ENCODE measurements around the gene PLAAT3.
"Not testable (repeated sequence)": the region's sequence is repeated elsewhere in the genome, so short reads cannot be mapped to it uniquely, and the experiment has no call there.

The PLAAT3 gene

DNA sequence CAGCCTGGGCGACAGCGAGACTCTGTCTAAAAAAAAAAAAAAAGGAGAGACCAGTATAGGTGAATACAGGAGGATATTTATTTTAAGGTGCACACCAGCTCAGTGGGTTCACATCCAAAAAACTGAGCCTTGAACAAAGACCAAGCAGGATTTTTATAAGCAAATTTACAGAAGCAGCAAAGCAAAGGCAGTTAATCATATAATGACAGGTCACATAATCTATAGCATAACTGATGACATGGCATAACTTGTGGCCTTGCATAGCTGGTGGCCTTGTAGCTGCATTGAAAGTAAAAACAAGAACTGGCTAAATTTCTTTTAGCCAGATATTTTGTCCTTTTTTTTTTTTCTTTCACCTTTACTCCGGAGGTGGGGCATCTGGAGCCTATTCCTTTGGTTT is 2.7 kb upstream of the PLAAT3 start:
- Mint-ChIP-seq H3K27me3 (no peaks in the 10 kb centered on the region), H3K36me3 (no peaks in the 10 kb centered on the region)

DNA sequence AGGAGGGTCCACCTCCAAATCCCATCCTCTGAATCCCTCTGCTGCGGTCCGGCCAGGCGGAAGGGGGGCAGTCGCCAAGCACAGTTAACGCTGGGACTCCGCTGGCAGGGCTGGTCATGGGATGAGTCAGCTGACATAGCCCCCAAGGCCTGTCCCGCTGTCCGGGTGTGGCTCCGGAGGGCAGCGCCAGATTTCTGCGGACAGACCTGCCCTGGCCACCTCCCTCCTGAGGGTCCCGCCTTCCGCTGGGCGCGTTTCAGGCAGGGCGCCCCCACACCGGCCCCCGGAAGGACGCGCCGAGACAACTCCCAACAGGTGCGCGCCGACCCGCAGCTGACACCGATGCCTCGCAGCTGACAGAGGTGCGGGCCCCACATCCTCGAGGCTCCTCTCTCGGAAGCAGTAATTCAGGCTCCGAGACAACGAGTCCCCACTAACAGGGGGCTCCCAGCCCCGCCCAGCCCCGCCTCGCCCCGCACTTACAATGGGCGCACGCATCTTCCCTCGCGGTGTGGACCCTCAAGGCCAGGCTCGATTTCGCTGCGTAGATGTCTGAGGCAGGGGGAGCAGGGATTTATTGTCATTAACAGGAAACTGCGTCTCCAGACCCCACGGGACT is 607 bp downstream of the PLAAT3 start:
- no peaks in the 10 kb centered on the region for H3K27me3 Mint-ChIP-seq
- H3K9me3 Mint-ChIP-seq: no peaks in the 10 kb centered on the region
- peak overlapping the region; percentile 65 for H3K27ac Mint-ChIP-seq
- peaks cover 36% of the 10 kb centered on the region for H3K4me1 Mint-ChIP-seq
- peak overlapping the region; percentile 87 for H3K4me3 Mint-ChIP-seq
- ATAC-seq: peak; percentile 47
- H3K36me3 Mint-ChIP-seq: no peaks in the 10 kb centered on the region

More for the DNA sequence above, 2.7 kb upstream of the PLAAT3 start:
- Mint-ChIP-seq H3K4me1 (peaks cover 22% of the 10 kb centered on the region), H3K27ac (no peak overlapping the region), H3K4me3 (no peak overlapping the region), H3K9me3 (no peaks in the 10 kb centered on the region)
- no peak for ATAC-seq

DNA sequence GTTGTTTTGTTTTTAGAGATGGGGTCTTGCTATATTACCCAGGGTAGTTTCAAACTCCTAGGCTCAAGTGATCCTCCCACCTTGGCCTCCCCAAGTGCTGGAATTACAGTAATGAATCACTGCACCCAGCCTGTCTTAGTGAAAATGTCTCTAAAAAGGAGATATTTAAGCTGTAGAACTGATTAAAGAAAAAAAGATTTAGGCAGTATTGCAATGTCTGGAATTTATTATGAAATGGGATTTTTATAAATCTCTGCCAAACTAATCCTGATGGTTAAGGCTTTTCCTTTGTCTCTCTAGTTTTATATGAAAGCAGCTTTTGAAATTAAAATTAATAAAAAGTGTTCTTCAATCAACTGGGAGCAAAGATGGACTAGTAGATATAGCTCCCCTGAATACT is 2.1 kb downstream of the PLAAT3 start:
- no peak for ATAC-seq
- H3K36me3 Mint-ChIP-seq: no peaks in the 10 kb centered on the region
- H3K4me1 Mint-ChIP-seq: peaks cover 41% of the 10 kb centered on the region
- no peaks in the 10 kb centered on the region for H3K27me3 Mint-ChIP-seq
- H3K9me3 Mint-ChIP-seq: no peaks in the 10 kb centered on the region
- H3K27ac Mint-ChIP-seq: no peak overlapping the region
- H3K4me3 Mint-ChIP-seq: no peak overlapping the region

DNA sequence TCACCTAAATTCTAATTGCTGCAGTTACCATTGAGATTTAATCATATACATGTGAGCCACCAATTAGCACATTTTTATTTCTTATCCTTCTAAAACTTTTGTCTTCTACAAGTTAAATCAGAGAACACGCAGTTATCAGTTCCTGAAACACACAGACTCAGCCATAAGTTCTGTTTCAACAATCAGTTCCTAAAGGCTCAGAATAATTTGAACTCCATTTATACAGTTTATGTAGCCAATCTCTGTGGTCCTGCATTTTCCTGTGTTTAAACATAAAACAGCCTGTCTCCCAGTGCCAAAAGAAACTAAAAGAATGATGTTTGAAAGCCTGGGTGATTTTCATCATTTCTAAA is 2.9 kb downstream of the PLAAT3 start:
- peaks cover 41% of the 10 kb centered on the region for H3K4me1 Mint-ChIP-seq

DNA sequence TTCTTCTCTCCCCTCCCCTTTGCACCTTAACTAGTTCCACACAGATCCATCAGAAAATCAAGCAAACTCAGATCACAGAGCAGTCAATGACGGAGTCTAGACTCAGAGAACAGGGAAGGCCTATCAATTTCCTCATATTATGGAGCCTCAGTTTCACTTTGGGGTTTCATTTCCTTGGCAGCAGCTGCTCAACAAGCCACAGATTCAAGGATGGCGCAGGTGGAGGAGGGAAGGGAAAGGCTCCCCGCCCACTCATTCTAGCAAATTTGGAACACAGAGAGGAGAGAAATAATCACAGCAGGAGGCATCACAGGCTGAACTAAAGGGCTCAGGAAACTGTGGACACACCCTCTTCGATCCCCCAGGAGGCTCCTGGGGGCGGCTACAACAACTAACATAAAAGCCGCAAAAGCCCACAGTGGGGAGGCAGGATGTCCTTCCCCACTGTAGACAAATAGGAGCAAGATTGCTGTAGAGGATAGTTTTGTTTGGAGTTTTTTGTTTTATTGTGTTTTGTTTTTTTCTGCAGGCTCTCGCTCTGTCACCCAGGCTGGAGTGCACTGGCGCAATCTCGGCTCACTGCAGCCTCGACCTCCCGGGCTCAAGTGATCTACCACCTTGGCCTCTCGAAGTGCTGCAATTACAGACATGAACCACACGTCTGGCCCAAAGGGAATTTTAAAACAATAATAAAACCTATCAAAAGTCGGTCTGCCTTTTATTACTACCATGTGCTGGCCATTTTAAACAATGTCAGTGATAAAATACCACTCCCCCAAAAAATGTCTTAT is 3.4 kb downstream of the PLAAT3 start:
- no peaks in the 10 kb centered on the region for H3K9me3 Mint-ChIP-seq
- H3K4me1 Mint-ChIP-seq: peaks cover 41% of the 10 kb centered on the region
- H3K27me3 Mint-ChIP-seq: peaks cover 9% of the 10 kb centered on the region
- no peak for ATAC-seq
- H3K4me3 Mint-ChIP-seq: no peak overlapping the region
- no peak overlapping the region for H3K27ac Mint-ChIP-seq
- no peaks in the 10 kb centered on the region for H3K36me3 Mint-ChIP-seq

More for the DNA sequence above, 2.9 kb downstream of the PLAAT3 start:
- Mint-ChIP-seq H3K27me3 (peaks cover 5% of the 10 kb centered on the region), H3K27ac (no peak overlapping the region), H3K36me3 (no peaks in the 10 kb centered on the region), H3K4me3 (no peak overlapping the region), H3K9me3 (no peaks in the 10 kb centered on the region)
- ATAC-seq: no peak

DNA sequence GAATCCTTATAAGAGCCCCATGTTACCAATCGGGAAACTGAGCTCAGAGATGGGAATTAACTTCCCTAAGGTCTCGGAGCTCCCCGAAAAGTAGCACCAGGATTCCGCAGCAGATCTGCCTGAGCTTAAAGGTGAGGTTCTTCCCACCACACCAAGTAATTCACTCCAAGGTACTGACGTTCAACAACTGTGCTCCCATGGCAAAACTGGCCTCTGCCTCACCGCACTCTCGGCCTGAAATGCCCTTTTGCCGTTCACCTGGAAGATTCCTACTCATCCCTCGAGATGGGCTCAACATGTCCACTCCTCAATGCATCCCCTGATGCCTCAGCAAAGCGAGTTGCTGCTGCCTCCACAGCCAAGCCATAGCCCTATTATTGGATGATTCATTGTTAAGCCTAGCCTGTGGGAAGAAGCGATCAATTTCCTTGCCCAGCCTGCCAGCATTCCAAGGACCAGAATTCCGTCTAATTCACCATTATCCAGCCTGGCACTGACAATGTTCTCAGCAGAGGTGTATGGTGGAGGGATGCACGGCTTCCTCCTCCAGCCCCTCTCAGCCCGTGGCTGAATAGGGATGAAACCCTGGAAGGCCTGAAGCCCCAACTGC is 4.2 kb downstream of the PLAAT3 start:
- Mint-ChIP-seq H3K9me3 (no peaks in the 10 kb centered on the region), H3K27ac (peak overlapping the region; percentile 22), H3K36me3 (no peaks in the 10 kb centered on the region), H3K4me1 (peaks cover 41% of the 10 kb centered on the region), H3K4me3 (no peak overlapping the region), H3K27me3 (peaks cover 9% of the 10 kb centered on the region)
- ATAC-seq: no peak

DNA sequence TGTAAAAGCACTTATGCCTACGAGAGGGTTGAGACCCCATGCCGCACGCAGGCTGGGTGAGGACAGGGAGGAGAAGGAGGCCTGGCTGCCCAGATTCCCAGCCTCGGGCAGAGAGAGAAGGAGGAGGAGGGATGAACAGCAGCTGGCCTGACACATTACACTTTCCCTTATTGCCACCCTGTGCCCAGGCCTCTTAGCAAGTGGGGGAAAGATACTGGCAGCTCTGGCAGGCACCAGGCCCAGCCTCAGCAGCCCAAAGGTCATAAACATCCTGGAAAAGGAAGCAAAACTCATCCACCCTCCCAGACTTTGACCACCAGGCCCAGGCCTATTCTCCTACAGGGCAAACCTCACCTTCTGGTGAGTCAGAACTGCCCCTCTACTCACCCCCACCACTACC is 4.7 kb downstream of the PLAAT3 start:
- peaks cover 39% of the 10 kb centered on the region for H3K4me1 Mint-ChIP-seq
- no peaks in the 10 kb centered on the region for H3K9me3 Mint-ChIP-seq
- no peak overlapping the region for H3K4me3 Mint-ChIP-seq
- H3K27me3 Mint-ChIP-seq: peaks cover 9% of the 10 kb centered on the region
- H3K36me3 Mint-ChIP-seq: no peaks in the 10 kb centered on the region
- ATAC-seq: peak; percentile 41
- H3K27ac Mint-ChIP-seq: peak overlapping the region; percentile 22

DNA sequence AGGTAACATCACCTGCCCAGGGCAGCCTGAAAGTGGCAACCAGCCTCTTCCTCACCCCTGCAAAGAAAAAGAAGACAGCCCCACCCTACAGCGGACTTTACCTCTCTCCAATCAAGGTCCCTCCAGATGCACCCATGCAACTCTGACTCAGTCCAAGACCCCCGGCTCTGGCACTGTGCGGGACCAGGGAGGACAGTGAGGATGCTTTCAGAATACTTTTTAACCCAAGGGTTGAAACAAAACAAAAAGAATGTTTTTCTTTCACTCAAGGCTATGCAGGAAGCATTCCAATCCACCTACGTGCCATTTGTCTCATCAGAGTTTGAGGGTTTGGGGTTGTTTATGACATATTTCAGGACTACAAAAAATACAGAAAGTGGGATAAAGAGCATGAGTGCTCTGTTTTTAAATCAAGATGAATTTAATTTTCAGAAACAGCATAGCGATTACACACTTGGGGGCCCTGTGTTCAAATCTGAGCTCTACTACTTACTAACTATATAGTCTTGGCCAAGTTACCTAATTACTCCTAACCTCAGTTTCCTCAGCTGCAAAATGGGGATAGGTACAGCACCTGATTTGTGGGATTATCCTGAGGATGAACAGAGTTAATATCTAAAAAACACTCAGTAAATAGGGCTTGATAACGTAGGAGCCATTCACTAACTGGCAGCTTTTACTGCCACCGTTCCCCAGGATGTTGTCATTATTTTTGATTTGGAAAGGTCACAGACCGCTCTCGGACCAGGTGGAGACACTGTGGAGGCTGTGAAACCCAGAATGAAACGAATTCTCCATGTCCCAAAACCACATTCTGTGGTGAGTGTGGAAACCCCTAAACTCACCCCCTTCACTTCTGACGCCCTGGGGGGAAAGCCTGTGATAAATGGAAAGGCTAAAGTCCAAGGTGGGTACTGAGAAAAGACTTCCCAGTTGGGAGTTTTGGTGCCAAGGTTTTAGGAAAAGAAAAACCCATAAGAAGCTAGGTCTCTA is 5.6 kb downstream of the PLAAT3 start:
- H3K4me1 Mint-ChIP-seq: peaks cover 30% of the 10 kb centered on the region
- peak; percentile 61 for ATAC-seq
- no peaks in the 10 kb centered on the region for H3K9me3 Mint-ChIP-seq
- H3K27ac Mint-ChIP-seq: peak overlapping the region; percentile 22
- H3K4me3 Mint-ChIP-seq: no peak overlapping the region
- no peaks in the 10 kb centered on the region for H3K36me3 Mint-ChIP-seq
- peaks cover 9% of the 10 kb centered on the region for H3K27me3 Mint-ChIP-seq

DNA sequence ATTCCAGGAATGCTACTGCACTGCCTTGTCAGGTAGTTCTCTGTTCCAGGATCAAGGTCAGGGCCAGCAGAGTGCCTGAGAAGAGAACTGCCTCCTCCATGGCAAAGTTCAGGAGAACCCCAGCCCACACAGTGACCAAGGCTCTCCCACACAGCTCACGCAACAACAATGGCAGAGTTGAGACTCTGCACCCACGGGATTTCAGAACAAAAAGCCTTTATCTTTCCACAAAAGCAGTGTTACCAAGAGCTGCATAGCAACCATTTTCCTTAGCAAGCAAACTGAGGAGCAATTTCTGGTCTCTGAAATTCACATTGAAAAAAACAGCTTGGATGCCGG is 11.1 kb downstream of the PLAAT3 start:
- H3K36me3 Mint-ChIP-seq: no peaks in the 10 kb centered on the region
- H3K9me3 Mint-ChIP-seq: no peaks in the 10 kb centered on the region
- H3K27me3 Mint-ChIP-seq: peaks cover 9% of the 10 kb centered on the region
- peaks cover 5% of the 10 kb centered on the region for H3K4me1 Mint-ChIP-seq
- H3K4me3 Mint-ChIP-seq: no peak overlapping the region
- H3K27ac Mint-ChIP-seq: no peak overlapping the region
- ATAC-seq: no peak

DNA sequence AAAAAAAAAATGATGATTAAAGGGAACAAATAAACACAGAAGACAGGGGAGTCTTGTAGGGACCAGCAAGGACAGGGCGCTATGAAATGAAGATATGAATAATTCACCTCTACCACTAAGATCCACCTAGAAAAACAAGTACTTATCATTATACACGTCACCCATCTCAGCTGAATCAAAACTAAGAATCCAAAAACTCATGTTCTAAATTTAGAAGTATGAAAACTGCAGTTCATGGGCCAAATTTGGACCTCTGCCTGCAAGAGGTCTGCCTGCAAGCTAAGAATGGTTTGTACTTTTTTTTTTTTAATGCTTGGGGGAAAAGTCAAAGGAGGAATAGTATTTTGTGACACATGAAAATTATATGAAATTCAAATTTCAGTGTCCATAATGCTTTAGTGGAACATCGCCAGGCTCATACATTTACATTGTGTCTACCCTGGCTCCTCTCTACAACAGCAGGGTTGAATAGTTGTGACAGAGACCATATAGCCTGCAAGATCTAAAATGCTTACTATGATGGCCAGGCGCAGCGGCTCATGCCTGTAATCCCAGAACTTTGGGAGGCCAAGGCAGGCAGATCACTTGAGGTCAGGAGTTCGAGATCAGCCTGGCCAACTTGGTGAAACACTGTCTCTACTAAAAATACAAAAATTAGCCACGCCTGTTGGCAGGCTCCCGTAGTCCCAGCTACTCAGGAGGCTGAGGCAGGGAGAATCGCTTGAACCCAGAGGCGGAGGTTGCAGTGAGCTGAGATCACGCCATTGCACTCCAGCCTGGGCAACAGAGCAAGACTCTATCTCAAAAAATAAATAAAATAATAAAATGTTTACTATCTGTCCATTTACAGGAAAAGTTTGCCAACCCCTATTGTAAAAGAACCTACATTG is 11.7 kb downstream of the PLAAT3 start:
- H3K4me1 Mint-ChIP-seq, ATAC-seq, H3K4me3 Mint-ChIP-seq, H3K9me3 Mint-ChIP-seq, H3K36me3 Mint-ChIP-seq, H3K27ac Mint-ChIP-seq, H3K27me3 Mint-ChIP-seq: not testable (repeated sequence)

DNA sequence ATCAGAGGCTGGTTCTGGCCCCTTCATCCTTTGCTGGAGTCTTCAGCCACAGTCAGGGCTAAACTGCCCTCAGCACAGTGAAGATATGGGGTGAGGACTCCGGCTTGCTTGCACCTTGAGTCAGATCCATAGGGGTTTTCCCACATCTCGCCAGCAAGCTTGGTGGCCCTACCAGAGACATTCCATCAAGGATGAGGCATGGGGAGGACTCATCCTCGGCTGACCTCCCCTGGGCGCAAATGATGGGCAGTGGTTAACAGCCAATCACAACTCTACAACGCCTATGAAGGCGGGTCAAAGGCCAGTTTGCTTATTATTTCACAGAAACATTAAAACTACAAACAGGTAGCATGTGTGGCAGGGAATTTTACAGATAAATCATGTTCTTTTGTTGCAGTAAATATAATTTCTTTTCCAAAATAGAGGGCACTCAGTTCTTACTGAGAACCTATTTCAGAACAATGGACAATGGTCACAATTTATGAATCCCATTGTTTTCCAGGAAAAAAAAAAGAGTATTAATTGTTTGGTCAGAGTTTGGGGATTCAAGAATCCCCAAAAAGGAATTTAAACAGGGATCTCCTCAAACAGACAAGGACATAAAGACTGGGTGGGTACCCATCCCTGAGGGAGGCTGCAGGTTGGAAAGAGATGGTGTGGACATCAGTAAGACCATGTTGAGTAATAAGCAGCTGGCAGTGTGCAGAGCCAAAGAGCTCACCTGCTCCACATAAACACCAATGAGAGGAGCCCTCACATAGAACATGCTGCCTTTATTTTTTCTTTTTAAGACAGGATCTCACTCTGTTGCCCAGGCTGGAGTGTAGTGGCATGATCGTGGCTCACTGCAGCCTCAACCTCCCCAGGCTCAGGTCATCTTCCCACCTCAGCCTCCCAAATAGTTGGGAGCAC is 14.8 kb downstream of the PLAAT3 start:
- no peak overlapping the region for H3K4me3 Mint-ChIP-seq
- H3K27ac Mint-ChIP-seq: no peak overlapping the region
- peaks cover 2% of the 10 kb centered on the region for H3K4me1 Mint-ChIP-seq
- H3K27me3 Mint-ChIP-seq: no peaks in the 10 kb centered on the region
- H3K36me3 Mint-ChIP-seq: no peaks in the 10 kb centered on the region
- no peak for ATAC-seq
- no peaks in the 10 kb centered on the region for H3K9me3 Mint-ChIP-seq

DNA sequence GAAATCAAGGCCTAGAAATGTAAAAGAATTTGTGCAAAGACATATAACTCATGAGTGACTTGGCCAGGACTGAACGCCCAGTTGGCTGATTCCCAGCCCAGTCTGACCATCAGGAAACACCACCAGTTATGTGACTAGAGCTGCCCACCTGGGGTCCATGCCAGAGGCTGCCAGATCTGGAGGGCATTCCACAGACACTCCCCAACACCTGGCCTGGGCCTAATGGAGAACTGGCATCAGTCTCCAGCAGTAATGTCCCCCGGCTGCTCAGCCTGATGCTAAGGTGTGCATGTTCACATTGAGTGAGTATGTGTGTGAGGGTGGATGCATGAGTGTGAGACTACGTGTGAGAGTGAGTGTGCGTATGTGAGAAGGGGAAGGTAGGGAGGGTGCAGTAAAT is 15.7 kb downstream of the PLAAT3 start:
- H3K27me3 Mint-ChIP-seq: no peaks in the 10 kb centered on the region
- peak; percentile 43 for ATAC-seq
- H3K36me3 Mint-ChIP-seq: no peaks in the 10 kb centered on the region
- H3K4me1 Mint-ChIP-seq: peaks cover 8% of the 10 kb centered on the region
- H3K27ac Mint-ChIP-seq: no peak overlapping the region
- no peaks in the 10 kb centered on the region for H3K9me3 Mint-ChIP-seq
- H3K4me3 Mint-ChIP-seq: no peak overlapping the region

DNA sequence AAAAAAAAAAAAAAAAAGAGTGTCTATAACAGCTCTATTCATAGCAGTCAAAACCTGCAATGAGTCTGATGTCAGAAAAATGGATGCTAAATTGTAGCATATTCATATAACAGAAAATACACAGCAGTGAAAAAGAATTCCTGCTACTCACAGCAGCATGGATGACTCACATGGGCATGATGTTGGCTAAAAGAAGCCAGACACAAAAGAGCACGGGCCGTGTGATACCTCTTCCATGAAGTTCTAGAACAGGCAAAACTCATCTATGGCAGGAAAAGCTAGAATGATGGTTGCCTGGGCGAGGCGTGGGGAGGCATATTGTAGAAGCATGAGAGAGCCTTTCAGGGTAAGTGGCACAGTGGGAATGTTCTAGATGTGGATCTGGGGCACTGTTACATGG is 18.9 kb downstream of the PLAAT3 start:
- H3K27ac Mint-ChIP-seq: no peak overlapping the region
- ATAC-seq: no peak
- H3K9me3 Mint-ChIP-seq: no peaks in the 10 kb centered on the region
- H3K4me1 Mint-ChIP-seq: peaks cover 12% of the 10 kb centered on the region
- H3K36me3 Mint-ChIP-seq: peaks cover 13% of the 10 kb centered on the region
- no peaks in the 10 kb centered on the region for H3K27me3 Mint-ChIP-seq
- no peak overlapping the region for H3K4me3 Mint-ChIP-seq

All from stimulated activated memory B cell treated with anti-CD40 and anti-IgM and Interleukin-4, amounts not matched to agents 10 μg/mL and 1 μg/mL and 100 μg/mL, for 72 hours (primary cell).